HepG2 (cell line): ENCODE data around the gene FNBP1L. TPM values are rescaled to one million over a fixed set of nuclear protein-coding genes. Genes with fewer than 3 reads are reported as not detected.

Source experiments
- ATAD3A ChIP-seq: sonication (generic); formaldehyde crosslinking; IDR thresholded peaks from 2 replicates; pipeline ENCODE4 v1.4.0; 2020; ENCODE audit warnings: missing genetic modification reagents
- GABPB1 ChIP-seq: IDR thresholded peaks from 2 replicates; pipeline ENCODE4 v1.6.1; 2016; ENCODE audit warnings: mild to moderate bottlenecking, missing genetic modification reagents, moderate library complexity, missing compliant biosample characterization
- HIVEP1 ChIP-seq: sonication (generic); formaldehyde crosslinking; IDR thresholded peaks from 2 replicates; pipeline ENCODE4 v1.4.0; 2020; ENCODE audit warnings: mild to moderate bottlenecking, missing genetic modification reagents
- HNRNPLL ChIP-seq: fragments of 200-400 bp; formaldehyde crosslinking; IDR thresholded peaks from 2 replicates; pipeline ENCODE4 v1.6.1; 2017; ENCODE audit warnings: mild to moderate bottlenecking, low read depth, low read length; ENCODE audit not compliant: poor library complexity, severe bottlenecking
- HOXA5 ChIP-seq: sonication (generic); formaldehyde crosslinking; IDR thresholded peaks from 2 replicates; pipeline ENCODE4 v1.4.0; 2020; ENCODE audit warnings: missing genetic modification reagents
- KLF15 ChIP-seq: sonication (generic); formaldehyde crosslinking; IDR thresholded peaks from 2 replicates; pipeline ENCODE4 v1.8.1; 2023; ENCODE audit warnings: borderline replicate concordance, mild to moderate bottlenecking, inconsistent platforms, missing genetic modification reagents, mixed read lengths
- KLF6 ChIP-seq: IDR thresholded peaks from 2 replicates; pipeline ENCODE4 v1.8.0; 2016; ENCODE audit warnings: missing biosample characterization, missing genetic modification reagents
- MED8 ChIP-seq: sonication (generic); formaldehyde crosslinking; IDR thresholded peaks from 2 replicates; pipeline ENCODE4 v1.8.1; 2023; ENCODE audit warnings: mild to moderate bottlenecking, missing genetic modification reagents; ENCODE audit not compliant: insufficient replicate concordance
- PCBP1 ChIP-seq: fragments of 200-400 bp; formaldehyde crosslinking; IDR thresholded peaks from 2 replicates; pipeline ENCODE4 v1.6.1; 2017; ENCODE audit warnings: mild to moderate bottlenecking, low read depth, low read length, borderline replicate concordance
- RAD51 ChIP-seq: fragments of 450-650 bp; IDR thresholded peaks from 2 replicates; pipeline ENCODE4 v1.6.1; 2016; ENCODE audit warnings: borderline replicate concordance
- RBFOX2 ChIP-seq: fragments of 200-400 bp; formaldehyde crosslinking; IDR thresholded peaks from 2 replicates; pipeline ENCODE4 v1.6.1; 2017; ENCODE audit warnings: low read depth, mild to moderate bottlenecking, low read length
- RFXANK ChIP-seq: IDR thresholded peaks from 2 replicates; pipeline ENCODE4 v1.6.1; 2016
- SP2 ChIP-seq: sonication (generic); formaldehyde crosslinking; IDR thresholded peaks from 2 replicates; pipeline ENCODE4 v1.5.1; 2020; ENCODE audit warnings: mild to moderate bottlenecking, missing genetic modification reagents
- ZNF546 ChIP-seq: sonication (generic); formaldehyde crosslinking; conservative IDR thresholded peaks from 2 replicates; pipeline ENCODE4 v1.8.1; 2023; ENCODE audit warnings: mild to moderate bottlenecking, missing genetic modification reagents
- ZNF547 ChIP-seq: sonication (generic); formaldehyde crosslinking; IDR thresholded peaks from 2 replicates; pipeline ENCODE4 v1.5.1; 2020; ENCODE audit warnings: mild to moderate bottlenecking, missing genetic modification reagents
- ZNF564 ChIP-seq: sonication (generic); formaldehyde crosslinking; IDR thresholded peaks from 2 replicates; pipeline ENCODE4 v1.8.1; 2023; ENCODE audit warnings: mild to moderate bottlenecking, missing genetic modification reagents
- ZNF7 ChIP-seq: IDR thresholded peaks from 2 replicates; pipeline ENCODE4 v1.6.1; 2016; ENCODE audit warnings: missing biosample characterization, missing genetic modification reagents
- ZSCAN12 ChIP-seq: sonication (generic); formaldehyde crosslinking; IDR thresholded peaks from 2 replicates; pipeline ENCODE4 v1.9.0; 2021; ENCODE audit warnings: mild to moderate bottlenecking, missing genetic modification reagents
- ZSCAN25 ChIP-seq: sonication (generic); formaldehyde crosslinking; IDR thresholded peaks from 2 replicates; pipeline ENCODE4 v1.8.0; 2022; ENCODE audit warnings: mild to moderate bottlenecking, missing genetic modification reagents
- polyA plus RNA-seq, 8 experiments: library from polyadenylated mRNA; depleted of rRNA in 3 of 8; stranded (reverse) in 7 of 8; unstranded in 1 of 8; fragments of >200 nt; fragmentation: Illumina TruSeq in 4 of 8; extraction: Trizol in 4 of 8; gene quantifications; 2 replicates each; pipeline versions ENCODE4 v1.2.1 to v1.2.3, GENCODE V29; 2011 to 2016; ENCODE audit warnings: low read depth in 4 of 8, missing spikeins in 1 of 8, mixed read lengths in 1 of 8; ENCODE audit not compliant: insufficient read depth in 1 of 8
- total RNA-seq, 5 experiments: library from RNA; depleted of rRNA; stranded (reverse); fragments of >200 nt; fragmentation: Illumina TruSeq; extraction: Trizol; gene quantifications; 2 replicates each; pipeline ENCODE4 v1.2.3, GENCODE V29; 2016; ENCODE audit warnings: low read depth in 1 of 5
- TF ChIP-seq, protein P1 (sequence below): IDR thresholded peaks from 2 replicates; pipeline ENCODE4 v1.6.1; 2016; ENCODE audit warnings: mild to moderate bottlenecking, missing biosample characterization, missing genetic modification reagents
- TF ChIP-seq, protein P2 (sequence below): sonication (generic); formaldehyde crosslinking; IDR thresholded peaks from 2 replicates; pipeline ENCODE4 v1.4.0; 2020; ENCODE audit warnings: missing genetic modification reagents
- TF ChIP-seq, protein P3 (sequence below): sonication (generic); formaldehyde crosslinking; IDR thresholded peaks from 2 replicates; pipeline ENCODE4 v1.8.0; 2022; ENCODE audit warnings: mild to moderate bottlenecking, missing genetic modification reagents, moderate library complexity
- TF ChIP-seq, protein P4 (sequence below): sonication (generic); formaldehyde crosslinking; IDR thresholded peaks from 2 replicates; pipeline ENCODE4 v1.8.1; 2023; ENCODE audit warnings: mild to moderate bottlenecking, inconsistent platforms, moderate library complexity, missing genetic modification reagents, borderline replicate concordance

The FNBP1L gene
- total and polyA plus RNA-seq, 2 of the 13 experiments (the other 11 are each of a cell fraction or from before 2014, with no cell fraction given): 24.1 to 27.1 TPM

DNA sequence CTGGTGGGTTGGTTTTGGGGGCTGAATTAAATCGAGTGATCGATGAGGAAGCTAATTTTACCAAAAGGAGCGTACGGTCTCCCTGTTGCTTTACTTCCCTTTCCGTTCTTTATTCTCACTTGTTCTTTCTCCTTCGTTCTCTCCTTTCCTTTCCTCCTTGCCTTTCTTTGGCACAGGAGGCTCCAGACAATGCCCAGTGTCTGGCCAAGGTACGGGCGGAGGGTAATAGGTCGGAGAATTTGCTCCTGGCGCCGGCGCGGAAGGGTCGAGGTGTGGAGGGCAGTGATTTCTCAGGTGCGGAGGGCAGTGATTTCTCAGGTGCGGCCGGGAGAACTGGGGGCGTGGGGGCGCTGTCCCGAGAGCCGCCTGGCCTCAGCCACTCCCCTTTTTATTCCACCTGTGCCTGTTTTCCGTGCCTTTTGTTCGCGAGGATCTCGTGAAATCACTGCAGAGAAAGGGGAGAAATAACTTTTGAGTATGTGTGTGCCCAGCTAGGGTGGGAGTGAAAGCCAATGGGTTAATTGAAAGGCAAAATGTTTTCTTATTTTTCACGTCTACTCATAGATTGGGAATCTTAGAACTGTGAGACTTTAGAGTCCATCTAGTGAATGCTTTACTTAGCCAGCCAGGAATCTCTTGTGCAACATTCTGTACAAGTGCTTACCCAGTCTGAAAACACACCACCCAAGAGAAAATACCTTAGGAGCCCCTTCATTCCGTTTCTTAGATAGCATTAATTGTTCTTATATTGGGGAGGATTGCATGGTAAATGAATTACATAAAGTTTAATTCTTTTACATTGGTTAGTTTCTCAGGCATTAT lies 1.3 kb downstream of the FNBP1L start (continued):
- TF ChIP-seq MED8 (CRISPR knock-in tag): no peak
- TF ChIP-seq GABPB1: 0 out of 2 replicates have a peak, but pooled peaks have one; percentile 29
- TF ChIP-seq RBFOX2: no peak
- no peak for TF ChIP-seq RAD51
- TF ChIP-seq KLF6: no peak
- no peak for TF ChIP-seq ZNF564 (CRISPR knock-in tag)
- TF ChIP-seq, protein P1, sequence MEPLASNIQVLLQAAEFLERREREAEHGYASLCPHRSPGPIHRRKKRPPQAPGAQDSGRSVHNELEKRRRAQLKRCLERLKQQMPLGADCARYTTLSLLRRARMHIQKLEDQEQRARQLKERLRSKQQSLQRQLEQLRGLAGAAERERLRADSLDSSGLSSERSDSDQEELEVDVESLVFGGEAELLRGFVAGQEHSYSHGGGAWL (CRISPR knock-in tag): no peak
- no peak for TF ChIP-seq ZSCAN12
- peak; percentile 78; the same call in 1 of the 2 replicates for TF ChIP-seq ZSCAN25 (CRISPR knock-in tag)
- no peak for TF ChIP-seq KLF15 (CRISPR knock-in tag)
- TF ChIP-seq ZNF546 (CRISPR knock-in tag): no peak
- TF ChIP-seq ATAD3A (CRISPR knock-in tag): no peak
- TF ChIP-seq RFXANK (CRISPR knock-in tag): no peak
- TF ChIP-seq, protein P2, sequence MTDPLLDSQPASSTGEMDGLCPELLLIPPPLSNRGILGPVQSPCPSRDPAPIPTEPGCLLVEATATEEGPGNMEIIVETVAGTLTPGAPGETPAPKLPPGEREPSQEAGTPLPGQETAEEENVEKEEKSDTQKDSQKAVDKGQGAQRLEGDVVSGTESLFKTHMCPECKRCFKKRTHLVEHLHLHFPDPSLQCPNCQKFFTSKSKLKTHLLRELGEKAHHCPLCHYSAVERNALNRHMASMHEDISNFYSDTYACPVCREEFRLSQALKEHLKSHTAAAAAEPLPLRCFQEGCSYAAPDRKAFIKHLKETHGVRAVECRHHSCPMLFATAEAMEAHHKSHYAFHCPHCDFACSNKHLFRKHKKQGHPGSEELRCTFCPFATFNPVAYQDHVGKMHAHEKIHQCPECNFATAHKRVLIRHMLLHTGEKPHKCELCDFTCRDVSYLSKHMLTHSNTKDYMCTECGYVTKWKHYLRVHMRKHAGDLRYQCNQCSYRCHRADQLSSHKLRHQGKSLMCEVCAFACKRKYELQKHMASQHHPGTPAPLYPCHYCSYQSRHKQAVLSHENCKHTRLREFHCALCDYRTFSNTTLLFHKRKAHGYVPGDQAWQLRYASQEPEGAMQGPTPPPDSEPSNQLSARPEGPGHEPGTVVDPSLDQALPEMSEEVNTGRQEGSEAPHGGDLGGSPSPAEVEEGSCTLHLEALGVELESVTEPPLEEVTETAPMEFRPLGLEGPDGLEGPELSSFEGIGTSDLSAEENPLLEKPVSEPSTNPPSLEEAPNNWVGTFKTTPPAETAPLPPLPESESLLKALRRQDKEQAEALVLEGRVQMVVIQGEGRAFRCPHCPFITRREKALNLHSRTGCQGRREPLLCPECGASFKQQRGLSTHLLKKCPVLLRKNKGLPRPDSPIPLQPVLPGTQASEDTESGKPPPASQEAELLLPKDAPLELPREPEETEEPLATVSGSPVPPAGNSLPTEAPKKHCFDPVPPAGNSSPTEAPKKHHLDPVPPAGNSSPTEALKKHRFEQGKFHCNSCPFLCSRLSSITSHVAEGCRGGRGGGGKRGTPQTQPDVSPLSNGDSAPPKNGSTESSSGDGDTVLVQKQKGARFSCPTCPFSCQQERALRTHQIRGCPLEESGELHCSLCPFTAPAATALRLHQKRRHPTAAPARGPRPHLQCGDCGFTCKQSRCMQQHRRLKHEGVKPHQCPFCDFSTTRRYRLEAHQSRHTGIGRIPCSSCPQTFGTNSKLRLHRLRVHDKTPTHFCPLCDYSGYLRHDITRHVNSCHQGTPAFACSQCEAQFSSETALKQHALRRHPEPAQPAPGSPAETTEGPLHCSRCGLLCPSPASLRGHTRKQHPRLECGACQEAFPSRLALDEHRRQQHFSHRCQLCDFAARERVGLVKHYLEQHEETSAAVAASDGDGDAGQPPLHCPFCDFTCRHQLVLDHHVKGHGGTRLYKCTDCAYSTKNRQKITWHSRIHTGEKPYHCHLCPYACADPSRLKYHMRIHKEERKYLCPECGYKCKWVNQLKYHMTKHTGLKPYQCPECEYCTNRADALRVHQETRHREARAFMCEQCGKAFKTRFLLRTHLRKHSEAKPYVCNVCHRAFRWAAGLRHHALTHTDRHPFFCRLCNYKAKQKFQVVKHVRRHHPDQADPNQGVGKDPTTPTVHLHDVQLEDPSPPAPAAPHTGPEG (CRISPR knock-in tag): peak; percentile 62; the same call in 1 of the 2 replicates
- no peak for TF ChIP-seq SP2 (CRISPR knock-in tag)
- TF ChIP-seq ZNF7 (CRISPR knock-in tag): no peak
- TF ChIP-seq HOXA5 (CRISPR knock-in tag): no peak
- no peak for TF ChIP-seq HNRNPLL
- TF ChIP-seq HIVEP1 (CRISPR knock-in tag): no peak
- TF ChIP-seq, protein P3, sequence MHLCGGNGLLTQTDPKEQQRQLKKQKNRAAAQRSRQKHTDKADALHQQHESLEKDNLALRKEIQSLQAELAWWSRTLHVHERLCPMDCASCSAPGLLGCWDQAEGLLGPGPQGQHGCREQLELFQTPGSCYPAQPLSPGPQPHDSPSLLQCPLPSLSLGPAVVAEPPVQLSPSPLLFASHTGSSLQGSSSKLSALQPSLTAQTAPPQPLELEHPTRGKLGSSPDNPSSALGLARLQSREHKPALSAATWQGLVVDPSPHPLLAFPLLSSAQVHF (CRISPR knock-in tag): no peak
- no peak; the same call in 1 of the 2 replicates for TF ChIP-seq ZNF547 (CRISPR knock-in tag)
- no peak for TF ChIP-seq PCBP1
- TF ChIP-seq, protein P4, sequence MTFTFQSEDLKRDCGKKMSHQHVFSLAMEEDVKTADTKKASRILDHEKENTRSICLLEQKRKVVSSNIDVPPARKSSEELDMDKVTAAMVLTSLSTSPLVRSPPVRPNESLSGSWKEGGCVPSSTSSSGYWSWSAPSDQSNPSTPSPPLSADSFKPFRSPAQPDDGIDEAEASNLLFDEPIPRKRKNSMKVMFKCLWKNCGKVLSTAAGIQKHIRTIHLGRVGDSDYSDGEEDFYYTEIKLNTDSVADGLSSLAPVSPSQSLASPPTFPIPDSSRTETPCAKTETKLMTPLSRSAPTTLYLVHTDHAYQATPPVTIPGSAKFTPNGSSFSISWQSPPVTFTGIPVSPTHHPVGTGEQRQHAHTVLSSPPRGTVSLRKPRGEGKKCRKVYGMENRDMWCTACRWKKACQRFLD (CRISPR knock-in tag): no peak
